BLaER1 (cell line): Measurements from ENCODE around the gene CNTN4.

Source experiments
- H3K27ac ChIP-seq: shearing (Covaris generic); formaldehyde crosslinking; 2 replicates; pipeline ENCODE4 v1.8.1; 2022
- H3K27me3 ChIP-seq: shearing (Covaris generic); formaldehyde crosslinking; 2 replicates; pipeline ENCODE4 v1.8.1; 2022
- H3K36me3 ChIP-seq: shearing (Covaris generic); formaldehyde crosslinking; 2 replicates; pipeline ENCODE4 v1.8.1; 2022
- H3K4me1 ChIP-seq: shearing (Covaris generic); formaldehyde crosslinking; 2 replicates; pipeline ENCODE4 v1.8.1; 2022
- H3K4me2 ChIP-seq: shearing (Covaris generic); formaldehyde crosslinking; 2 replicates; pipeline ENCODE4 v1.8.1; 2022
- H3K4me3 ChIP-seq: shearing (Covaris generic); formaldehyde crosslinking; 2 replicates; pipeline ENCODE4 v1.8.1; 2022
- H3K9ac ChIP-seq: shearing (Covaris generic); formaldehyde crosslinking; 2 replicates; pipeline ENCODE4 v1.8.1; 2022
- H3K9me3 ChIP-seq: shearing (Covaris generic); formaldehyde crosslinking; 2 replicates; pipeline ENCODE4 v1.8.1; 2022
- H4K20me1 ChIP-seq: shearing (Covaris generic); formaldehyde crosslinking; 2 replicates; pipeline ENCODE4 v1.8.1; 2022
- Cebpa-rat ChIP-seq: shearing (Covaris generic); IDR thresholded peaks from 2 replicates; pipeline ENCODE4 v1.8.1; 2022

CNTN4 gene

DNA sequence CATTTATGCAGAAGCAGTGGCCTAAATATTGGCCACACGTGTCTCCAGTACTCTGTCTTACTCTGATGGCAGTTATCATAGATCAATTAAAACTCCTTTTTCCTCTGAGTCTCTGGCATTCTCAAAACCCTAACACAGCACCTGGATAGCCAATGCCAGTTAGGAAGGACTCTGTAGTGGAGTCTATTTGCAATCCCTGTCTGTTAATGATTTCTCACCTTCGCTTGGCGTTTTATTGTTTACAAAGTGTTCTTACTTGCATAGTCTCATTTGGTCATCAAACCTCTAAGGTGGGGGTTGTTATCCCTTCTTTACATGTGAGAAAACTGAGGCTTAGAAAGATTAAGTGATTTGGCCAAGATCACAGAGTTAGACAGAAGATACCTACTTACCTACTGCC lies 752.7 kb downstream of the CNTN4 start:
- no peaks in the 10 kb centered on the region for H4K20me1 ChIP-seq
- no peaks in the 10 kb centered on the region for H3K9me3 ChIP-seq
- no peak overlapping the region for H3K27ac ChIP-seq
- no peak overlapping the region for H3K4me2 ChIP-seq
- H3K36me3 ChIP-seq: no peaks in the 10 kb centered on the region
- H3K27me3 ChIP-seq: no peaks in the 10 kb centered on the region
- H3K4me1 ChIP-seq: no peaks in the 10 kb centered on the region
- H3K9ac ChIP-seq: no peak overlapping the region
- TF ChIP-seq Cebpa-rat: no peak
- no peak overlapping the region for H3K4me3 ChIP-seq

DNA sequence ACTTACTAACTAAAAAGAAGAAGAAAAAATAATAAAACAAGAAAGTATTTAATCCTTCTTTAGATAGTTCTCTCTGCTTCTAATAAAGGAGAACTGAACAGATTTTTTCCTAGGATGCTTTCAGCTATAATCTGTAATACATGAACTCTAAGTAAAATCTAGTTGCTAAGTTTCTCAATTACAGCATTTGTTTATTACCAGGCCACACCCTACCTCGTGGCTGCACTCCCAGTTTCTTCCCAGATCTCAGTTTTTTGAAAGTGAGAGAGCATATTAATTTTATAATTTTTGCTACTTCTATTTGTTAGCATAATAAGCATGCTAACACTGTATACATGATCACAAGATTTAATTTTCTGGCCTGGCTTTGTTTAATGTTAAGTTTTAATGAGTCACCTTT lies 753.2 kb downstream of the CNTN4 start:
- Histone ChIP-seq H3K4me3 (no peak overlapping the region), H3K9me3 (no peaks in the 10 kb centered on the region), H3K4me2 (no peak overlapping the region), H3K9ac (no peak overlapping the region), H3K36me3 (no peaks in the 10 kb centered on the region), H3K27me3 (no peaks in the 10 kb centered on the region), H4K20me1 (no peaks in the 10 kb centered on the region), H3K4me1 (no peaks in the 10 kb centered on the region), H3K27ac (no peak overlapping the region)
- no peak for TF ChIP-seq Cebpa-rat

- no peaks in the 10 kb centered on the region for H3K9me3 ChIP-seq
- H3K9ac ChIP-seq: no peak overlapping the region
- no peaks in the 10 kb centered on the region for H3K27me3 ChIP-seq
- TF ChIP-seq Cebpa-rat: no peak
- H3K4me2 ChIP-seq: no peak overlapping the region
- no peaks in the 10 kb centered on the region for H3K4me1 ChIP-seq
- no peaks in the 10 kb centered on the region for H4K20me1 ChIP-seq
- no peak overlapping the region for H3K4me3 ChIP-seq
- H3K27ac ChIP-seq: no peak overlapping the region
- H3K36me3 ChIP-seq: no peaks in the 10 kb centered on the region
Observed at GRCh38 chr3:2853651-2854050, 755.0 kb downstream of the CNTN4 start.

- no peak overlapping the region for H3K27ac ChIP-seq
- no peak overlapping the region for H3K4me2 ChIP-seq
- no peaks in the 10 kb centered on the region for H3K27me3 ChIP-seq
- no peak overlapping the region for H3K4me3 ChIP-seq
- H3K4me1 ChIP-seq: no peaks in the 10 kb centered on the region
- no peaks in the 10 kb centered on the region for H3K9me3 ChIP-seq
- no peak overlapping the region for H3K9ac ChIP-seq
- H4K20me1 ChIP-seq: no peaks in the 10 kb centered on the region
- no peaks in the 10 kb centered on the region for H3K36me3 ChIP-seq
- no peak for TF ChIP-seq Cebpa-rat
Observed at GRCh38 chr3:2856138-2857133, 757.8 kb downstream of the CNTN4 start.

- H3K4me2 ChIP-seq: no peak overlapping the region
- H3K27ac ChIP-seq: no peak overlapping the region
- H3K36me3 ChIP-seq: no peaks in the 10 kb centered on the region
- no peaks in the 10 kb centered on the region for H3K27me3 ChIP-seq
- no peaks in the 10 kb centered on the region for H4K20me1 ChIP-seq
- no peaks in the 10 kb centered on the region for H3K9me3 ChIP-seq
- no peak for TF ChIP-seq Cebpa-rat
- H3K9ac ChIP-seq: no peak overlapping the region
- H3K4me1 ChIP-seq: no peaks in the 10 kb centered on the region
- no peak overlapping the region for H3K4me3 ChIP-seq
Observed at GRCh38 chr3:2860626-2861025, 762.0 kb downstream of the CNTN4 start.

DNA sequence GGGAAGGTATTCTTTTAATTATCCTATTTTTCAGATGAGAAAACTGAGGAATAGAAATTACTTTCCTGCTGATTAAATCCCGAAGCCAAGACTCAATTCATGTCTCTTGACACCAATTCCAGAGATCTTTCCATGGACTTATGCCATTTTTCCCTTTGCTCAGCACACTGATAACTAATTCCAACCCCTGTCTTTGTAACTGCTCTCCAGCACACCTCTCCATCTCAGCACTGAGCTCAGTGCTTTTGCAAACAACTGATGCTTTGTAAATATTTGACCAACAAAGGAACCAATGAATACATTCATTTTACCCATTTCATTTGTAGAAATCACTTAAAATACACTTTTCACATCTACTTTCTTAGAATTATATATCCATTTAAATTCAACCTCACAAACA lies 762.5 kb downstream of the CNTN4 start:
- no peak overlapping the region for H3K9ac ChIP-seq
- no peak overlapping the region for H3K4me2 ChIP-seq
- no peaks in the 10 kb centered on the region for H3K9me3 ChIP-seq
- no peak overlapping the region for H3K27ac ChIP-seq
- no peaks in the 10 kb centered on the region for H3K36me3 ChIP-seq
- H3K27me3 ChIP-seq: no peaks in the 10 kb centered on the region
- no peaks in the 10 kb centered on the region for H4K20me1 ChIP-seq
- no peaks in the 10 kb centered on the region for H3K4me1 ChIP-seq
- TF ChIP-seq Cebpa-rat: no peak
- no peak overlapping the region for H3K4me3 ChIP-seq

GRCh38 chr3:2861920-2862319 lies 763.3 kb downstream of the CNTN4 start:
- no peak overlapping the region for H3K9ac ChIP-seq
- H3K27ac ChIP-seq: no peak overlapping the region
- H3K4me2 ChIP-seq: no peak overlapping the region
- no peaks in the 10 kb centered on the region for H3K27me3 ChIP-seq
- H3K9me3 ChIP-seq: no peaks in the 10 kb centered on the region
- no peaks in the 10 kb centered on the region for H3K4me1 ChIP-seq
- H4K20me1 ChIP-seq: no peaks in the 10 kb centered on the region
- no peak for TF ChIP-seq Cebpa-rat
- H3K4me3 ChIP-seq: no peak overlapping the region
- no peaks in the 10 kb centered on the region for H3K36me3 ChIP-seq

GRCh38 chr3:2862366-2862765 lies 763.7 kb downstream of the CNTN4 start:
- Histone ChIP-seq H3K4me1 (no peaks in the 10 kb centered on the region), H3K27ac (no peak overlapping the region), H3K9me3 (no peaks in the 10 kb centered on the region), H4K20me1 (no peaks in the 10 kb centered on the region), H3K27me3 (no peaks in the 10 kb centered on the region), H3K4me3 (no peak overlapping the region), H3K9ac (no peak overlapping the region), H3K4me2 (no peak overlapping the region), H3K36me3 (no peaks in the 10 kb centered on the region)
- no peak for TF ChIP-seq Cebpa-rat

- H3K9ac ChIP-seq: no peak overlapping the region
- no peaks in the 10 kb centered on the region for H3K9me3 ChIP-seq
- no peak for TF ChIP-seq Cebpa-rat
- H3K4me1 ChIP-seq: no peaks in the 10 kb centered on the region
- H4K20me1 ChIP-seq: no peaks in the 10 kb centered on the region
- no peak overlapping the region for H3K27ac ChIP-seq
- H3K27me3 ChIP-seq: no peaks in the 10 kb centered on the region
- H3K36me3 ChIP-seq: no peaks in the 10 kb centered on the region
- no peak overlapping the region for H3K4me3 ChIP-seq
- no peak overlapping the region for H3K4me2 ChIP-seq
Observed at GRCh38 chr3:2863127-2863526, 764.5 kb downstream of the CNTN4 start.

- Histone ChIP-seq H3K9ac (no peak overlapping the region), H3K9me3 (no peaks in the 10 kb centered on the region), H4K20me1 (no peaks in the 10 kb centered on the region), H3K36me3 (no peaks in the 10 kb centered on the region), H3K4me1 (no peaks in the 10 kb centered on the region), H3K27ac (no peak overlapping the region), H3K4me3 (no peak overlapping the region), H3K4me2 (no peak overlapping the region), H3K27me3 (no peaks in the 10 kb centered on the region)
- TF ChIP-seq Cebpa-rat: no peak
Observed at GRCh38 chr3:2869905-2870304, 771.2 kb downstream of the CNTN4 start.
